Spleen (tissue), 11 donors: ENCODE results near the gene ABTB2. TPM values are rescaled to one million over a fixed set of nuclear protein-coding genes. Genes with fewer than 3 reads are reported as not detected.

ENCODE experiments used
- DNase-seq: peaks from one replicate; pipeline ENCODE4 v3.0.0-alpha.2; 2020
- H3K27ac ChIP-seq, 8 donors: fragments of 200-600 bp; sonication (generic) in 7 of 8; 1 replicate in 4 of 8; 2 replicates in 4 of 8; pipeline versions ENCODE4 v1.5.0 to v1.8.0; 2016 to 2021; ENCODE audit warnings: inconsistent platforms in 4 of 8, mild to moderate bottlenecking in 4 of 8, moderate library complexity in 1 of 8
- H3K27me3 ChIP-seq, 7 donors: fragments of 200-600 bp; sonication (generic) in 6 of 7; replicated peaks in 1 of 7; 1 replicate in 4 of 7; 2 replicates in 3 of 7; pipeline versions ENCODE4 v1.5.0 to v1.8.0; 2016 to 2021; ENCODE audit warnings: inconsistent platforms in 3 of 7, mild to moderate bottlenecking in 1 of 7
- H3K36me3 ChIP-seq, 6 donors: fragments of 200-600 bp; sonication (generic) in 5 of 6; 1 replicate in 4 of 6; 2 replicates in 2 of 6; pipeline versions ENCODE4 v1.5.0 to v1.8.0; 2016 to 2021; ENCODE audit warnings: inconsistent platforms in 2 of 6
- H3K4me1 ChIP-seq, 6 donors: fragments of 200-600 bp; sonication (generic) in 5 of 6; 1 replicate in 3 of 6; 2 replicates in 3 of 6; pipeline versions ENCODE4 v1.5.0 to v1.8.0; 2016 to 2021; ENCODE audit warnings: inconsistent platforms in 3 of 6
- H3K4me3 ChIP-seq, 8 donors: fragments of 200-600 bp; sonication (generic) in 7 of 8; 1 replicate in 4 of 8; 2 replicates in 4 of 8; pipeline versions ENCODE4 v1.5.0 to v1.8.0; 2016 to 2021; ENCODE audit warnings: inconsistent platforms in 4 of 8, mild to moderate bottlenecking in 4 of 8, moderate library complexity in 2 of 8
- H3K9me3 ChIP-seq, 8 donors: fragments of 200-600 bp; sonication (generic) in 7 of 8; 1 replicate in 4 of 8; 2 replicates in 4 of 8; pipeline versions ENCODE4 v1.5.0 to v1.8.0; 2016 to 2021; ENCODE audit warnings: inconsistent platforms in 4 of 8
- POLR2A ChIP-seq, 3 donors: fragments of 450-650 bp; IDR thresholded peaks; one replicate each; pipeline ENCODE4 v1.5.1; 2017; ENCODE audit warnings: antibody characterized with exemption in 3 of 3, mild to moderate bottlenecking in 1 of 3
- POLR2AphosphoS5 ChIP-seq, 3 donors: sonication (generic); formaldehyde crosslinking; IDR thresholded peaks; one replicate each; pipeline ENCODE4 v1.5.1; 2017; ENCODE audit warnings: antibody characterized with exemption in 3 of 3
- WGBS, 5 donors: extraction: QIAGEN DNeasy Blood & Tissue Kit in 3 of 5; methylation state at CpG; one replicate each; pipeline versions ENCODE4 v1.1.5 to v1.1.7; 2013 to 2018; 5-methylcytosine and 5-hydroxymethylcytosine counted together
- intact Hi-C: fragments of 100-400 bp; cut with DNase I; formaldehyde crosslinking; loops from one replicate; pipeline ENCODE4 v1.15.0; 2023; ENCODE audit warnings: low total_unique reads
- polyA plus RNA-seq, 3 donors: library from polyadenylated mRNA; stranded (reverse); fragments of 200-250 nt; gene quantifications; one replicate each; pipeline ENCODE4 v1.2.1, GENCODE V29; 2013
- total RNA-seq, 7 donors: library from RNA; depleted of rRNA in 3 of 7; stranded (reverse); fragments of >200 nt in 3 of 7; fragmentation: NEBNext Ultra II Directional in 4 of 7; extraction: Animal tissue kit (Norgen Biotek cat#: 25700) in 4 of 7; gene quantifications; one replicate each; pipeline versions ENCODE4 v1.1.0 to v1.2.1, GENCODE V29; 2016 to 2021
- TF ChIP-seq, protein P1 (sequence below), 11 experiments: fragments of 200-600 bp in 7 of 11; fragments of 450-650 bp in 4 of 11; sonication (generic) in 4 of 11; IDR thresholded peaks in 8 of 11; conservative IDR thresholded peaks in 3 of 11; 1 replicate in 7 of 11; 2 replicates in 4 of 11; pipeline versions ENCODE4 v1.4.0 to v1.8.0; 2016 to 2021; ENCODE audit warnings: antibody characterized with exemption in 11 of 11, inconsistent platforms in 4 of 11, mild to moderate bottlenecking in 1 of 11
- donor health status: healthy with polysubstance abuse.
- donor health status: DM: no; HTN: no; CAD: no; lungs with moderate emphysema.
- donor health status: DM: no; HTN: no; CAD: no.
- donor health status: Bipolar disorder and iron deficiency.
- donor health status: healthy.
- donor health status: DM: no; HTN: no; CAD: no.
- donor health status: DM: yes; HTN: yes; CAD: no.

The ABTB2 gene
- total and polyA plus RNA-seq, 10 donors = 0.41 to 2.9 (median 1.7) TPM

GRCh38 chr11:34256150-34256549, 101.7 kb downstream of the ABTB2 start:
- intact Hi-C loops = no loop called here
- DNase-seq = no peak
- Histone ChIP-seq H3K27ac (no peak overlapping the region), H3K4me3 (no peak overlapping the region), H3K36me3 (no peaks in the 10 kb centered on the region), H3K9me3 (no peaks in the 10 kb centered on the region), H3K27me3 (no peaks in the 10 kb centered on the region), H3K4me1 (peaks cover 0 to 19% (median 7%) of the 10 kb centered on the region in 6 donors)
- TF ChIP-seq, protein P1, sequence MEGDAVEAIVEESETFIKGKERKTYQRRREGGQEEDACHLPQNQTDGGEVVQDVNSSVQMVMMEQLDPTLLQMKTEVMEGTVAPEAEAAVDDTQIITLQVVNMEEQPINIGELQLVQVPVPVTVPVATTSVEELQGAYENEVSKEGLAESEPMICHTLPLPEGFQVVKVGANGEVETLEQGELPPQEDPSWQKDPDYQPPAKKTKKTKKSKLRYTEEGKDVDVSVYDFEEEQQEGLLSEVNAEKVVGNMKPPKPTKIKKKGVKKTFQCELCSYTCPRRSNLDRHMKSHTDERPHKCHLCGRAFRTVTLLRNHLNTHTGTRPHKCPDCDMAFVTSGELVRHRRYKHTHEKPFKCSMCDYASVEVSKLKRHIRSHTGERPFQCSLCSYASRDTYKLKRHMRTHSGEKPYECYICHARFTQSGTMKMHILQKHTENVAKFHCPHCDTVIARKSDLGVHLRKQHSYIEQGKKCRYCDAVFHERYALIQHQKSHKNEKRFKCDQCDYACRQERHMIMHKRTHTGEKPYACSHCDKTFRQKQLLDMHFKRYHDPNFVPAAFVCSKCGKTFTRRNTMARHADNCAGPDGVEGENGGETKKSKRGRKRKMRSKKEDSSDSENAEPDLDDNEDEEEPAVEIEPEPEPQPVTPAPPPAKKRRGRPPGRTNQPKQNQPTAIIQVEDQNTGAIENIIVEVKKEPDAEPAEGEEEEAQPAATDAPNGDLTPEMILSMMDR (IDR thresholded peaks at IDR 0.05 in 8 of 11, conservative IDR thresholded peaks at IDR 0.05 in 3 of 11) = no peak
- TF ChIP-seq POLR2A (IDR thresholded peaks at IDR 0.05) (no peak), POLR2AphosphoS5 (IDR thresholded peaks at IDR 0.05) (no peak)
- 79 to 90% (median 84%) methylated on average over 6 of the region's 6 CpGs for WGBS, 5 donors

GRCh38 chr11:34255101-34255500, 102.7 kb downstream of the ABTB2 start:
- Histone ChIP-seq H3K27ac (no peak overlapping the region), H3K4me3 (no peak overlapping the region), H3K9me3 (no peaks in the 10 kb centered on the region), H3K27me3 (no peaks in the 10 kb centered on the region), H3K36me3 (no peaks in the 10 kb centered on the region), H3K4me1 (peaks cover 0 to 29% (median 15%) of the 10 kb centered on the region in 6 donors)
- intact Hi-C loops = no loop called here
- TF ChIP-seq POLR2A (IDR thresholded peaks at IDR 0.05) (no peak), POLR2AphosphoS5 (IDR thresholded peaks at IDR 0.05) (no peak)
- TF ChIP-seq, protein P1 (IDR thresholded peaks at IDR 0.05 in 8 of 11, conservative IDR thresholded peaks at IDR 0.05 in 3 of 11) = no peak
- 89 to 100% (median 93%) methylated on average over 2 of the region's 2 CpGs for WGBS, 5 donors
- no peak for DNase-seq

- no peaks in the 10 kb centered on the region for H3K36me3 ChIP-seq
- no peaks in the 10 kb centered on the region for H3K27me3 ChIP-seq
- DNase-seq = no peak
- 52 to 68% (median 59%) methylated on average over 4 of the region's 4 CpGs for WGBS, 5 donors
- no peaks in the 10 kb centered on the region for H3K9me3 ChIP-seq
- no peak overlapping the region for H3K27ac ChIP-seq
- no peak overlapping the region for H3K4me3 ChIP-seq
- peaks cover 0 to 40% (median 15%) of the 10 kb centered on the region in 6 donors for H3K4me1 ChIP-seq
- TF ChIP-seq, protein P1 (IDR thresholded peaks at IDR 0.05 in 8 of 11, conservative IDR thresholded peaks at IDR 0.05 in 3 of 11) = no peak
- no peak for TF ChIP-seq POLR2A (IDR thresholded peaks at IDR 0.05)
- no peak for TF ChIP-seq POLR2AphosphoS5 (IDR thresholded peaks at IDR 0.05)
- intact Hi-C loops = no loop called here
Observed at GRCh38 chr11:34254011-34254410, 103.8 kb downstream of the ABTB2 start.

DNA sequence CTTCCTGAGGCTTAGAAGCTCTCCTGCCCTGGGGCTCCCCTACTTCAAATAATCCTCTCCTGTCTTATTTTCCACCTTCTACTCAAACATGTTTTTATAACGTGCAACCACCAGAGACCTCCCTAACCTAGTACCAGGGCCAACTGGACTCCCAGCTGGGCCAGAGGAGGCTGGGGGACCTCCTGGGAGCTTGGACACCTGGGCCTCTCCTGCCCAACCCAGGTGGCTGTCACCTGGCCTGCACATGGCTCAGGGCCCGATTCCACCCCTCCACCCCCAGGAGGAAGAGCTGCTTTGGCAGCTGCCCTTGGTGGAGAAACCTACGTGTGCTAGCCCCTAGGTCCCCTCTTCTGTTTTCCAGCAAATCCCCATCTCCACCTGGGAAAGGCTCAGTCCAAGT, 105.2 kb downstream of the ABTB2 start:
- Histone ChIP-seq H3K27ac (no peak overlapping the region), H3K9me3 (no peaks in the 10 kb centered on the region), H3K4me3 (no peak overlapping the region), H3K4me1 (peaks cover 0 to 53% (median 17%) of the 10 kb centered on the region in 6 donors), H3K36me3 (no peaks in the 10 kb centered on the region), H3K27me3 (no peaks in the 10 kb centered on the region)
- TF ChIP-seq, protein P1 (IDR thresholded peaks at IDR 0.05 in 8 of 11, conservative IDR thresholded peaks at IDR 0.05 in 3 of 11) = no peak
- TF ChIP-seq POLR2AphosphoS5 (IDR thresholded peaks at IDR 0.05) (no peak), POLR2A (IDR thresholded peaks at IDR 0.05) (no peak)
- intact Hi-C loops = no loop called here
- WGBS, 5 donors = 72 to 98% (median 81%) methylated on average over 3 of the region's 3 CpGs
- DNase-seq = no peak
